H9 (cell line): ENCODE data around the gene WDSUB1. TPM values are rescaled to one million over a fixed set of nuclear protein-coding genes. Genes with fewer than 3 reads are reported as not detected.

Experiments
- DNase-seq: peaks from one replicate; pipeline ENCODE4 v3.0.0-alpha.2; 2017
- H2AFZ ChIP-seq: one replicate; pipeline ENCODE4 v1.6.1; 2013; ENCODE audit warnings: mild to moderate bottlenecking, low read length, control low read depth, moderate library complexity
- H2AK5ac ChIP-seq: 2 replicates; pipeline ENCODE4 v1.6.1; 2013; ENCODE audit warnings: low read length, control low read depth, mixed read lengths; ENCODE audit not compliant: insufficient read length
- H2BK120ac ChIP-seq: one replicate; pipeline ENCODE4 v1.6.1; 2013; ENCODE audit warnings: low read depth, mild to moderate bottlenecking, low read length, control low read depth, inconsistent platforms; ENCODE audit not compliant: poor library complexity, severe bottlenecking
- H2BK12ac ChIP-seq: 2 replicates; pipeline ENCODE4 v1.6.1; 2013; ENCODE audit warnings: low read length, control low read depth, mixed read lengths, low read depth; ENCODE audit not compliant: insufficient read length
- H2BK15ac ChIP-seq: 2 replicates; pipeline ENCODE4 v1.6.1; 2013; ENCODE audit warnings: low read depth, low read length, control low read depth
- H2BK20ac ChIP-seq: one replicate; pipeline ENCODE4 v1.6.1; 2013; ENCODE audit warnings: low read depth, mild to moderate bottlenecking, low read length, control low read depth, inconsistent platforms; ENCODE audit not compliant: poor library complexity, severe bottlenecking
- H2BK5ac ChIP-seq: 2 replicates; pipeline ENCODE4 v1.6.1; 2013; ENCODE audit warnings: low read length, control low read depth, mixed read lengths; ENCODE audit not compliant: insufficient read length
- H3K14ac ChIP-seq: 2 replicates; pipeline ENCODE4 v1.6.1; 2013; ENCODE audit warnings: low read length, control low read depth; ENCODE audit not compliant: insufficient read depth
- H3K18ac ChIP-seq: 2 replicates; pipeline ENCODE4 v1.6.1; 2013; ENCODE audit warnings: low read depth, mild to moderate bottlenecking, mixed read lengths, low read length, control low read depth; ENCODE audit not compliant: insufficient read length
- H3K23ac ChIP-seq: 2 replicates; pipeline ENCODE4 v1.6.1; 2013; ENCODE audit warnings: low read length, control low read depth, mixed read lengths, low read depth; ENCODE audit not compliant: insufficient read length
- H3K23me2 ChIP-seq: 2 replicates; pipeline ENCODE4 v1.6.1; 2013; ENCODE audit warnings: low read depth, mild to moderate bottlenecking, mixed read lengths, low read length, control low read depth; ENCODE audit not compliant: insufficient read length, poor library complexity, severe bottlenecking
- H3K27ac ChIP-seq: 2 replicates; pipeline ENCODE4 v1.5.1; 2013; ENCODE audit warnings: low read length, control low read depth, mixed read lengths, low read depth; ENCODE audit not compliant: insufficient read length
- H3K27me3 ChIP-seq: 2 replicates; pipeline ENCODE4 v1.6.1; 2013; ENCODE audit warnings: low read length, control low read depth, inconsistent platforms; ENCODE audit not compliant: insufficient read depth
- H3K4ac ChIP-seq: 2 replicates; pipeline ENCODE4 v1.6.1; 2013; ENCODE audit warnings: low read depth, mild to moderate bottlenecking, control low read depth, inconsistent platforms, low read length, moderate library complexity
- H3K4me1 ChIP-seq: 2 replicates; pipeline ENCODE4 v1.6.1; 2013; ENCODE audit warnings: low read length, control low read depth, inconsistent platforms; ENCODE audit not compliant: insufficient read depth
- H3K4me2 ChIP-seq: 2 replicates; pipeline ENCODE4 v1.6.1; 2013; ENCODE audit warnings: low read length, control low read depth, mixed read lengths; ENCODE audit not compliant: insufficient read length, insufficient read depth
- H3K56ac ChIP-seq: 2 replicates; pipeline ENCODE4 v1.6.1; 2013; ENCODE audit warnings: low read depth, mild to moderate bottlenecking, mixed read lengths, low read length, control low read depth; ENCODE audit not compliant: insufficient read length
- H3K79me1 ChIP-seq: 2 replicates; pipeline ENCODE4 v1.6.1; 2013; ENCODE audit warnings: low read depth, mild to moderate bottlenecking, moderate library complexity, low read length, control low read depth, inconsistent platforms; ENCODE audit not compliant: insufficient read depth, poor library complexity, severe bottlenecking
- H3K79me2 ChIP-seq: 2 replicates; pipeline ENCODE4 v1.6.1; 2013; ENCODE audit warnings: low read length, control low read depth, inconsistent platforms; ENCODE audit not compliant: insufficient read depth
- H3K9ac ChIP-seq: 2 replicates; pipeline ENCODE4 v1.6.1; 2013; ENCODE audit warnings: low read length, control low read depth, mixed read lengths; ENCODE audit not compliant: insufficient read length; ENCODE audit errors: extremely low read depth
- H3K9me3 ChIP-seq: one replicate; pipeline ENCODE4 v1.6.1; 2013; ENCODE audit warnings: low read depth, low read length, inconsistent platforms; ENCODE audit not compliant: control insufficient read depth
- H3T11ph ChIP-seq: one replicate; pipeline ENCODE4 v1.6.1; 2013; ENCODE audit warnings: mild to moderate bottlenecking, low read length, control low read depth, inconsistent platforms
- H4K20me1 ChIP-seq: one replicate; pipeline ENCODE4 v1.6.1; 2013; ENCODE audit not compliant: control insufficient read depth, insufficient read length, insufficient read depth
- H4K5ac ChIP-seq: 2 replicates; pipeline ENCODE4 v1.6.1; 2013; ENCODE audit warnings: low read depth, mild to moderate bottlenecking, mixed read lengths, low read length, control low read depth; ENCODE audit not compliant: insufficient read length
- H4K8ac ChIP-seq: replicated peaks from 2 replicates; pipeline ENCODE4 v1.6.1; 2013; ENCODE audit warnings: low read length, control low read depth, mixed read lengths, low read depth; ENCODE audit not compliant: insufficient read length
- H4K91ac ChIP-seq: 2 replicates; pipeline ENCODE4 v1.6.1; 2013; ENCODE audit warnings: low read depth, mild to moderate bottlenecking, moderate library complexity, mixed read lengths, low read length, control low read depth; ENCODE audit not compliant: insufficient read length
- H3K27ac Mint-ChIP-seq, 3 experiments: 2 replicates in 2 of 3; 3 replicates in 1 of 3; pipeline ENCODE4 v1.8.0; 2020 to 2021; ENCODE audit warnings: mixed read lengths in 3 of 3, mild to moderate bottlenecking in 1 of 3, moderate library complexity in 1 of 3
- H3K27me3 Mint-ChIP-seq: 2 replicates; pipeline ENCODE4 v1.8.0; 2021; ENCODE audit warnings: low read depth, mild to moderate bottlenecking, moderate library complexity, mixed read lengths
- H3K36me3 Mint-ChIP-seq, 3 experiments: 2 replicates in 2 of 3; 3 replicates in 1 of 3; pipeline ENCODE4 v1.8.0; 2020 to 2021; ENCODE audit warnings: low read depth in 3 of 3, mixed read lengths in 3 of 3; ENCODE audit not compliant: insufficient read depth in 1 of 3
- H3K4me1 Mint-ChIP-seq, 2 experiments: 2 replicates each; pipeline ENCODE4 v1.8.0; 2020; ENCODE audit warnings: mixed read lengths in 2 of 2
- H3K4me3 Mint-ChIP-seq, 2 experiments: 2 replicates in 1 of 2; 3 replicates in 1 of 2; pipeline ENCODE4 v1.8.0; 2020 to 2021; ENCODE audit warnings: mild to moderate bottlenecking in 2 of 2, mixed read lengths in 2 of 2, moderate library complexity in 1 of 2
- H3K9me3 Mint-ChIP-seq, 2 experiments: 2 replicates in 1 of 2; 3 replicates in 1 of 2; pipeline ENCODE4 v1.8.0; 2020; ENCODE audit warnings: mild to moderate bottlenecking in 2 of 2, mixed read lengths in 2 of 2, moderate library complexity in 1 of 2
- CTCF ChIP-seq: fragments of 200-600 bp; sonication (generic); conservative IDR thresholded peaks from 3 replicates; pipeline ENCODE4 v1.8.0; 2021; ENCODE audit warnings: antibody characterized with exemption, mild to moderate bottlenecking
- WGBS: extraction: QIAGEN DNeasy Blood & Tissue Kit; methylation state at CpG from one replicate; pipeline ENCODE4 v1.1.7; 2013; ENCODE audit warnings: missing lambda C conversion rate, low lambda C conversion rate, mixed read lengths; ENCODE audit not compliant: insufficient read length; ENCODE audit errors: extremely low coverage; 5-methylcytosine and 5-hydroxymethylcytosine counted together
- total RNA-seq: library from RNA; stranded (reverse); gene quantifications from 2 replicates; pipeline ENCODE4 v1.2.1, GENCODE V29; 2021

Gene WDSUB1
- total RNA-seq, 1 experiment from 2014 or later, result 5.5 TPM

GRCh38 chr2:159211447-159212396 lies 74.8 kb downstream of the WDSUB1 start:
- Mint-ChIP-seq H3K4me1 (peaks cover 25 to 31% of the 10 kb centered on the region in 2 experiments), H3K4me3 (peak overlapping the region; percentile 12 to 61), H3K27me3 (peaks cover 91% of the 10 kb centered on the region), H3K36me3 (no peaks in the 10 kb centered on the region; a peak in 2 of 7 replicates), H3K9me3 (no peaks in the 10 kb centered on the region), H3K27ac (peak overlapping the region; percentile 4 to 97 (median 78); a peak in 6 of 7 replicates)
- Histone ChIP-seq H2AFZ (no peak overlapping the region), H3K9me3 (no peaks in the 10 kb centered on the region), H2BK5ac (no peak overlapping the region), H3K18ac (no peak overlapping the region), H3K27me3 (peaks cover 53% of the 10 kb centered on the region), H3K23ac (no peak overlapping the region), H4K91ac (no peak overlapping the region), H3K79me1 (no peaks in the 10 kb centered on the region), H2BK120ac (no peak overlapping the region), H3K23me2 (peaks cover 3% of the 10 kb centered on the region), H3K4me2 (peak overlapping the region; percentile 47), H4K8ac (no peak overlapping the region), H4K5ac (no peak overlapping the region), H2BK15ac (no peak overlapping the region), H3K4ac (no peak overlapping the region), H2BK20ac (no peak overlapping the region), H3K56ac (no peak overlapping the region), H3T11ph (no peak overlapping the region), H2BK12ac (no peak overlapping the region), H2AK5ac (no peak overlapping the region), H3K4me1 (no peaks in the 10 kb centered on the region; the same call in 1 of the 2 replicates), H4K20me1 (no peaks in the 10 kb centered on the region), H3K9ac (no peak overlapping the region), H3K14ac (no peak overlapping the region), H3K79me2 (no peaks in the 10 kb centered on the region), H3K27ac (peak overlapping the region; percentile 36)
- peak; percentile 28; the same call in 2 of the 3 replicates for TF ChIP-seq CTCF
- no CpG with 5 or more reads among the region's 14 CpGs for WGBS
- peak; percentile 72 for DNase-seq
